WI38 (cell line): ENCODE results near the gene CPA3.

ENCODE experiments used
- H3K4me3 ChIP-seq: 2 replicates; pipeline ENCODE4 v1.5.1; 2011; ENCODE audit warnings: low read depth, mild to moderate bottlenecking, control low read depth, low read length
- CTCF ChIP-seq: IDR thresholded peaks from 2 replicates; pipeline ENCODE4 v1.5.1; 2012; ENCODE audit warnings: low read depth, mild to moderate bottlenecking, control low read depth, low read length

The CPA3 gene

GRCh38 chr3:148878095-148878494 lies 13.0 kb downstream of the CPA3 start:
- H3K4me3 ChIP-seq = no peak overlapping the region
- no peak for TF ChIP-seq CTCF

- H3K4me3 ChIP-seq = no peak overlapping the region
Observed at GRCh38 chr3:148879256-148879655, 14.2 kb downstream of the CPA3 start.

GRCh38 chr3:148880681-148881080 lies 15.6 kb downstream of the CPA3 start:
- no peak for TF ChIP-seq CTCF

More at GRCh38 chr3:148879256-148879655, 14.2 kb downstream of the CPA3 start:
- no peak for TF ChIP-seq CTCF

GRCh38 chr3:148881286-148881685 lies 16.2 kb downstream of the CPA3 start:
- TF ChIP-seq CTCF = no peak
- no peak overlapping the region for H3K4me3 ChIP-seq

More at GRCh38 chr3:148880681-148881080, 15.6 kb downstream of the CPA3 start:
- H3K4me3 ChIP-seq = no peak overlapping the region

GRCh38 chr3:148882288-148882687 lies 17.2 kb downstream of the CPA3 start:
- no peak overlapping the region for H3K4me3 ChIP-seq
- TF ChIP-seq CTCF = no peak

- no peak overlapping the region for H3K4me3 ChIP-seq
- no peak for TF ChIP-seq CTCF
Observed at GRCh38 chr3:148883163-148883562, 18.1 kb downstream of the CPA3 start.

- TF ChIP-seq CTCF = no peak
- no peak overlapping the region for H3K4me3 ChIP-seq
Observed at GRCh38 chr3:148884261-148884660, 19.2 kb downstream of the CPA3 start.
